Liver (tissue), 9 donors: ENCODE results near the gene TAGLN. TPM values are rescaled to one million over a fixed set of nuclear protein-coding genes. Genes with fewer than 3 reads are reported as not detected.

ENCODE experiments used
- DNase-seq: peaks from one replicate; pipeline ENCODE4 v3.0.0-alpha.2; 2017; ENCODE audit warnings: low spot score
- H3K27ac ChIP-seq, 2 donors: one replicate each; pipeline ENCODE4 v1.7.0; 2013; ENCODE audit warnings: inconsistent platforms in 2 of 2, low read length in 2 of 2, control low read depth in 1 of 2, low read depth in 1 of 2, mild to moderate bottlenecking in 1 of 2
- H3K27me3 ChIP-seq, 4 donors: one replicate each; pipeline versions ENCODE4 v1.6.1 to v1.7.0; 2013; ENCODE audit warnings: low read length in 3 of 4, inconsistent platforms in 1 of 4, mild to moderate bottlenecking in 1 of 4, moderate library complexity in 1 of 4; ENCODE audit not compliant: control insufficient read depth in 4 of 4, insufficient read depth in 4 of 4
- H3K36me3 ChIP-seq, 4 donors: one replicate each; pipeline versions ENCODE4 v1.6.1 to v1.7.0; 2013; ENCODE audit warnings: low read length in 3 of 4, mild to moderate bottlenecking in 3 of 4, low read depth in 1 of 4, moderate library complexity in 1 of 4; ENCODE audit not compliant: control insufficient read depth in 4 of 4, insufficient read depth in 3 of 4
- H3K4me1 ChIP-seq, 4 donors: one replicate each; pipeline versions ENCODE4 v1.6.1 to v1.7.0; 2013; ENCODE audit warnings: low read length in 3 of 4, mild to moderate bottlenecking in 3 of 4, moderate library complexity in 1 of 4; ENCODE audit not compliant: control insufficient read depth in 4 of 4, insufficient read depth in 4 of 4
- H3K4me3 ChIP-seq, 3 donors: one replicate each; pipeline versions ENCODE4 v1.6.1 to v1.7.0; 2013; ENCODE audit warnings: low read length in 3 of 3, control low read depth in 1 of 3, low read depth in 1 of 3, mild to moderate bottlenecking in 1 of 3
- H3K9ac ChIP-seq, 2 donors: one replicate each; pipeline ENCODE4 v1.7.0; 2013; ENCODE audit warnings: low read length in 2 of 2, mild to moderate bottlenecking in 2 of 2, moderate library complexity in 2 of 2, control low read depth in 1 of 2, low read depth in 1 of 2
- H3K9me3 ChIP-seq, 4 donors: one replicate each; pipeline versions ENCODE4 v1.6.1 to v1.7.0; 2013; ENCODE audit warnings: low read length in 3 of 4; ENCODE audit not compliant: control insufficient read depth in 4 of 4
- ATF3 ChIP-seq: IDR thresholded peaks from 2 replicates; pipeline ENCODE4 v1.6.1; 2016; ENCODE audit warnings: antibody characterized with exemption
- FOXA2 ChIP-seq: IDR thresholded peaks from 2 replicates; pipeline ENCODE4 v1.6.1; 2016; ENCODE audit warnings: antibody characterized with exemption
- GABPA ChIP-seq, 2 donors: IDR thresholded peaks in 1 of 2; conservative IDR thresholded peaks in 1 of 2; 2 replicates each; pipeline ENCODE4 v1.6.1; 2016; ENCODE audit warnings: antibody characterized with exemption in 2 of 2, mild to moderate bottlenecking in 1 of 2, moderate library complexity in 1 of 2
- HNF4A ChIP-seq, 2 donors: conservative IDR thresholded peaks; 2 replicates each; pipeline ENCODE4 v1.6.1; 2016; ENCODE audit warnings: antibody characterized with exemption in 2 of 2, mild to moderate bottlenecking in 2 of 2
- HNF4G ChIP-seq: IDR thresholded peaks from 2 replicates; pipeline ENCODE4 v1.6.1; 2016; ENCODE audit warnings: antibody characterized with exemption
- JUND ChIP-seq, 2 donors: IDR thresholded peaks; 2 replicates each; pipeline ENCODE4 v1.6.1; 2016; ENCODE audit warnings: antibody characterized with exemption in 2 of 2
- NR2F2 ChIP-seq: IDR thresholded peaks from 2 replicates; pipeline ENCODE4 v1.6.1; 2016; ENCODE audit warnings: antibody characterized with exemption
- RXRA ChIP-seq, 2 donors: IDR thresholded peaks; 2 replicates each; pipeline ENCODE4 v1.6.1; 2017 to 2018; ENCODE audit warnings: antibody characterized with exemption in 2 of 2, mild to moderate bottlenecking in 1 of 2
- SP1 ChIP-seq: IDR thresholded peaks from 2 replicates; pipeline ENCODE4 v1.6.1; 2018; ENCODE audit warnings: antibody characterized with exemption, mild to moderate bottlenecking
- TAF1 ChIP-seq: conservative IDR thresholded peaks from 2 replicates; pipeline ENCODE4 v1.6.1; 2016; ENCODE audit warnings: antibody characterized with exemption, mild to moderate bottlenecking
- YY1 ChIP-seq: IDR thresholded peaks from 2 replicates; pipeline ENCODE4 v1.6.1; 2016; ENCODE audit warnings: antibody characterized with exemption, mild to moderate bottlenecking
- WGBS: extraction: QIAGEN DNeasy Blood & Tissue Kit; methylation state at CpG from one replicate; pipeline ENCODE4 v1.1.7; 2013; 5-methylcytosine and 5-hydroxymethylcytosine counted together
- polyA plus RNA-seq, 2 donors: library from polyadenylated mRNA; stranded (reverse) in 1 of 2; unstranded in 1 of 2; fragments of 200-250 nt in 1 of 2; fragments of >200 nt in 1 of 2; fragmentation: Nextera tagmentation in 1 of 2; extraction: Ambion mirVana in 1 of 2; gene quantifications; one replicate each; pipeline versions ENCODE4 v1.2.1 to v1.2.3, GENCODE V29; 2013 to 2015
- total RNA-seq, 2 donors: library from RNA; depleted of rRNA; stranded (reverse); fragments of >200 nt; gene quantifications; one replicate each; pipeline ENCODE4 v1.2.3, GENCODE V29; 2014
- TF ChIP-seq, protein P1 (sequence below): IDR thresholded peaks from 2 replicates; pipeline ENCODE4 v1.6.1; 2016; ENCODE audit warnings: antibody characterized with exemption, mild to moderate bottlenecking
- donor health status: healthy.
- donor health status: healthy.
- donor health status: healthy.
- donor health status: healthy.
- donor health status: healthy.

The TAGLN gene
- total and polyA plus RNA-seq, 4 donors: 7.4 to 309 (median 96.2) TPM

DNA sequence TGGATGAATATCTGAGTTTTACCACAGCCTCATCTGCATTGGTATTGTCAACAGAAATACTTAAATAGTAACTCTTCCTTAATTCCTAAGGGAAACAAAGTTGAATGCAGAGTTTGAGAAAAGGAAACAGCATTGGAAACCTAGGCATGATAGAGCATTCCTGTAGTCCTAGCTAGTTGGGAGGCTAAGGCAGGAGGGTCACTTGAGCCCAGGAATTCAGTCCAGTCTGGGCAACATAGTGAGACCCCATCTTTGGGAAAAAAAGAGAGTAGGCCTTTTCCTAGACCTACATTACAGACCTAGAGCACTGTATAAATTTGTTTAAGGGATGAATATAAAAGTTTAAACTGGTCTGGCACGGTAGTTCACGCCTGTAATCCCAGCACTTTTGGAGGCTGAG lies 41.7 kb upstream of the TAGLN start:
- no peak overlapping the region for H3K4me3 ChIP-seq
- no peak overlapping the region for H3K27ac ChIP-seq
- H3K9me3 ChIP-seq: no peaks in the 10 kb centered on the region
- H3K9ac ChIP-seq: no peak overlapping the region
- no peak for DNase-seq
- WGBS: 91% methylated on average over 2 of the region's 2 CpGs
- no peaks in the 10 kb centered on the region for H3K27me3 ChIP-seq
- no peaks in the 10 kb centered on the region for H3K4me1 ChIP-seq
- H3K36me3 ChIP-seq: peaks cover 6 to 18% (median 16%) of the 10 kb centered on the region in 4 donors
- TF ChIP-seq JUND (IDR thresholded peaks at IDR 0.05) (no peak), RXRA (IDR thresholded peaks at IDR 0.05) (no peak), NR2F2 (no peak), FOXA2 (no peak), YY1 (no peak), HNF4G (no peak), GABPA (IDR thresholded peaks at IDR 0.05 in 1 of 2, conservative IDR thresholded peaks at IDR 0.05 in 1 of 2) (no peak)

DNA sequence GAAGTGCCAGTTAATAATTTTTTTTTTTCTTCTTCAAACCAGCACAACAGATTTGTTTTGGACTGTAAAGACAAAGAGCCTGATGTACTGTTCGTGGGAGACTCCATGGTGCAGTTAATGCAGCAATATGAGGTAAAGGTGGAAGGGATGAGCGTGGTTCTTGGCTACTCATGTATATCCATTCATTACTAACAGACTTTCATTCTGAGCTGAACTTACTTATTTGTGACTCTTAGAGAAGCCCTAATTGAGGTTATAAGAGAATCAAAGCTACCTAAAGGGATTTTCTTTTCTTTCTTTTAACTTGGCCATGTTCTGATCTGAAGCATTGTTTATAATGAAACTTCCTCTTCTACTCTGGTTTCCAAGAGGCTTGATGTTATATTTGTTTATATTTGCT lies 39.3 kb upstream of the TAGLN start:
- Histone ChIP-seq H3K4me3 (no peak overlapping the region), H3K9ac (no peak overlapping the region), H3K9me3 (no peaks in the 10 kb centered on the region), H3K36me3 (peaks cover 5 to 36% (median 27%) of the 10 kb centered on the region in 4 donors), H3K4me1 (no peaks in the 10 kb centered on the region), H3K27ac (no peak overlapping the region), H3K27me3 (no peaks in the 10 kb centered on the region)
- DNase-seq: no peak
- TF ChIP-seq HNF4A (conservative IDR thresholded peaks at IDR 0.05) (no peak), HNF4G (no peak), YY1 (no peak)
- WGBS: 93% methylated on average over 2 of the region's 2 CpGs

GRCh38 chr11:117160826-117161225 lies 38.3 kb upstream of the TAGLN start:
- no peaks in the 10 kb centered on the region for H3K4me1 ChIP-seq
- no peak for DNase-seq
- no peaks in the 10 kb centered on the region for H3K9me3 ChIP-seq
- peaks cover 5 to 39% (median 29%) of the 10 kb centered on the region in 4 donors for H3K36me3 ChIP-seq
- no peak overlapping the region for H3K9ac ChIP-seq
- H3K4me3 ChIP-seq: no peak overlapping the region
- H3K27me3 ChIP-seq: no peaks in the 10 kb centered on the region
- no peak overlapping the region for H3K27ac ChIP-seq
- WGBS: 83% methylated on average over 2 of the region's 2 CpGs
- TF ChIP-seq TAF1 (no peak), ATF3 (no peak), NR2F2 (no peak)
- TF ChIP-seq, protein P1, sequence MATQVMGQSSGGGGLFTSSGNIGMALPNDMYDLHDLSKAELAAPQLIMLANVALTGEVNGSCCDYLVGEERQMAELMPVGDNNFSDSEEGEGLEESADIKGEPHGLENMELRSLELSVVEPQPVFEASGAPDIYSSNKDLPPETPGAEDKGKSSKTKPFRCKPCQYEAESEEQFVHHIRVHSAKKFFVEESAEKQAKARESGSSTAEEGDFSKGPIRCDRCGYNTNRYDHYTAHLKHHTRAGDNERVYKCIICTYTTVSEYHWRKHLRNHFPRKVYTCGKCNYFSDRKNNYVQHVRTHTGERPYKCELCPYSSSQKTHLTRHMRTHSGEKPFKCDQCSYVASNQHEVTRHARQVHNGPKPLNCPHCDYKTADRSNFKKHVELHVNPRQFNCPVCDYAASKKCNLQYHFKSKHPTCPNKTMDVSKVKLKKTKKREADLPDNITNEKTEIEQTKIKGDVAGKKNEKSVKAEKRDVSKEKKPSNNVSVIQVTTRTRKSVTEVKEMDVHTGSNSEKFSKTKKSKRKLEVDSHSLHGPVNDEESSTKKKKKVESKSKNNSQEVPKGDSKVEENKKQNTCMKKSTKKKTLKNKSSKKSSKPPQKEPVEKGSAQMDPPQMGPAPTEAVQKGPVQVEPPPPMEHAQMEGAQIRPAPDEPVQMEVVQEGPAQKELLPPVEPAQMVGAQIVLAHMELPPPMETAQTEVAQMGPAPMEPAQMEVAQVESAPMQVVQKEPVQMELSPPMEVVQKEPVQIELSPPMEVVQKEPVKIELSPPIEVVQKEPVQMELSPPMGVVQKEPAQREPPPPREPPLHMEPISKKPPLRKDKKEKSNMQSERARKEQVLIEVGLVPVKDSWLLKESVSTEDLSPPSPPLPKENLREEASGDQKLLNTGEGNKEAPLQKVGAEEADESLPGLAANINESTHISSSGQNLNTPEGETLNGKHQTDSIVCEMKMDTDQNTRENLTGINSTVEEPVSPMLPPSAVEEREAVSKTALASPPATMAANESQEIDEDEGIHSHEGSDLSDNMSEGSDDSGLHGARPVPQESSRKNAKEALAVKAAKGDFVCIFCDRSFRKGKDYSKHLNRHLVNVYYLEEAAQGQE: no peak

DNA sequence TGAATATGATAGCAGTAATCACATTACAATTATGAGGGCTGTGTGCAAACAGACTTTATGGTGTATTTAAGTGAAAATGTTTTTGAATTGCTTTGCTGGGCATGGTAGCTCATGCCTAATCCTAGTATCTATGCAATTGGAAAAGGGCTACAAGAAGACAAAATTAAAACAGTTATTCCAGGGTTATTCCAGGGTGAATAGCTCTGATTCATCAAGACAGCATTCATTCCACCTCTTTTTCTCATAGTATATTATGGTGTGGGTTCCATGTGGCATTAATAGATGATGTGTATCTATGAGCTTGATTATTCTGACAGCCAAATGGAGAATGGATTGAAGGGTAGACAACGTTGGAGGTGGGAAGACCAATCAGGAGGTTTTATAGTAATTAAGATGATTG lies 32.7 kb upstream of the TAGLN start:
- WGBS: 81% methylated on average over 1 of the region's 1 CpG
- DNase-seq: no peak
- Histone ChIP-seq H3K36me3 (peaks cover 5 to 55% (median 44%) of the 10 kb centered on the region in 4 donors), H3K4me3 (no peak overlapping the region), H3K27me3 (no peaks in the 10 kb centered on the region), H3K27ac (no peak overlapping the region), H3K9ac (no peak overlapping the region), H3K4me1 (no peaks in the 10 kb centered on the region), H3K9me3 (no peaks in the 10 kb centered on the region)
- TF ChIP-seq TAF1 (no peak), HNF4G (no peak), YY1 (no peak), SP1 (no peak), NR2F2 (no peak)
